IPS-20b (cell line): ENCODE results near the gene PRKG1.

Experiments
- H3K27ac ChIP-seq: one replicate; pipeline ENCODE4 v1.5.1; 2013; ENCODE audit warnings: low read length
- H3K27me3 ChIP-seq: 2 replicates; pipeline ENCODE4 v1.6.1; 2013; ENCODE audit warnings: mild to moderate bottlenecking, low read length, inconsistent platforms; ENCODE audit not compliant: insufficient read depth
- H3K36me3 ChIP-seq: 2 replicates; pipeline ENCODE4 v1.6.1; 2013; ENCODE audit warnings: low read depth, mild to moderate bottlenecking, inconsistent platforms, low read length, moderate library complexity; ENCODE audit not compliant: insufficient read depth
- H3K4me1 ChIP-seq: 2 replicates; pipeline ENCODE4 v1.6.1; 2013; ENCODE audit warnings: mild to moderate bottlenecking, control low read depth, inconsistent platforms, low read length, moderate library complexity; ENCODE audit not compliant: insufficient read depth
- H3K4me3 ChIP-seq: 2 replicates; pipeline ENCODE4 v1.5.1; 2013; ENCODE audit warnings: mild to moderate bottlenecking, low read length, inconsistent platforms
- H3K9ac ChIP-seq: 2 replicates; pipeline ENCODE4 v1.6.1; 2013; ENCODE audit warnings: low read depth, mild to moderate bottlenecking, inconsistent platforms, low read length, moderate library complexity
- H3K9me3 ChIP-seq: 2 replicates; pipeline ENCODE4 v1.6.1; 2013; ENCODE audit warnings: mild to moderate bottlenecking, low read depth, low read length, inconsistent platforms; ENCODE audit not compliant: insufficient read depth

The PRKG1 gene

GRCh38 chr10:51291961-51292360 is 217.7 kb downstream of the PRKG1 start:
- Histone ChIP-seq H3K36me3 (no peaks in the 10 kb centered on the region), H3K27ac (no peak overlapping the region), H3K4me1 (no peaks in the 10 kb centered on the region), H3K9ac (no peak overlapping the region), H3K4me3 (no peak overlapping the region), H3K9me3 (no peaks in the 10 kb centered on the region), H3K27me3 (no peaks in the 10 kb centered on the region)

- no peaks in the 10 kb centered on the region for H3K36me3 ChIP-seq
- H3K9ac ChIP-seq, result no peak overlapping the region
- no peak overlapping the region for H3K27ac ChIP-seq
- H3K9me3 ChIP-seq, result no peaks in the 10 kb centered on the region
- H3K4me3 ChIP-seq, result no peak overlapping the region
- peaks cover 10% of the 10 kb centered on the region; the same call in 1 of the 2 replicates for H3K4me1 ChIP-seq
- H3K27me3 ChIP-seq, result no peaks in the 10 kb centered on the region
These were observed 223.2 kb downstream of the PRKG1 start for GRCh38 chr10:51297438-51297837.

GRCh38 chr10:51300617-51301304 is 226.5 kb downstream of the PRKG1 start:
- no peak overlapping the region for H3K27ac ChIP-seq
- no peaks in the 10 kb centered on the region for H3K36me3 ChIP-seq
- no peak overlapping the region for H3K9ac ChIP-seq
- H3K4me1 ChIP-seq, result peaks cover 10% of the 10 kb centered on the region; the same call in 1 of the 2 replicates
- no peaks in the 10 kb centered on the region for H3K27me3 ChIP-seq
- H3K4me3 ChIP-seq, result no peak overlapping the region
- no peaks in the 10 kb centered on the region for H3K9me3 ChIP-seq

- Histone ChIP-seq H3K36me3 (no peaks in the 10 kb centered on the region), H3K27ac (no peak overlapping the region), H3K4me1 (peaks cover 10% of the 10 kb centered on the region; the same call in 1 of the 2 replicates), H3K9ac (no peak overlapping the region), H3K4me3 (no peak overlapping the region), H3K9me3 (no peaks in the 10 kb centered on the region), H3K27me3 (no peaks in the 10 kb centered on the region)
These were observed 227.4 kb downstream of the PRKG1 start for GRCh38 chr10:51301644-51302043.

GRCh38 chr10:51302316-51302715 is 228.0 kb downstream of the PRKG1 start:
- Histone ChIP-seq H3K9me3 (no peaks in the 10 kb centered on the region), H3K9ac (no peak overlapping the region), H3K27me3 (no peaks in the 10 kb centered on the region), H3K27ac (no peak overlapping the region), H3K4me1 (peaks cover 10% of the 10 kb centered on the region; the same call in 1 of the 2 replicates), H3K36me3 (no peaks in the 10 kb centered on the region), H3K4me3 (no peak overlapping the region)

- H3K36me3 ChIP-seq, result no peaks in the 10 kb centered on the region
- no peaks in the 10 kb centered on the region for H3K4me1 ChIP-seq
- no peak overlapping the region for H3K27ac ChIP-seq
- H3K9ac ChIP-seq, result no peak overlapping the region
- H3K27me3 ChIP-seq, result no peaks in the 10 kb centered on the region
- H3K4me3 ChIP-seq, result no peak overlapping the region
- H3K9me3 ChIP-seq, result no peaks in the 10 kb centered on the region
These were observed 233.8 kb downstream of the PRKG1 start for GRCh38 chr10:51308116-51308515.

- no peaks in the 10 kb centered on the region for H3K9me3 ChIP-seq
- H3K36me3 ChIP-seq, result no peaks in the 10 kb centered on the region
- H3K27ac ChIP-seq, result no peak overlapping the region
- H3K4me1 ChIP-seq, result no peaks in the 10 kb centered on the region
- H3K4me3 ChIP-seq, result no peak overlapping the region
- H3K9ac ChIP-seq, result no peak overlapping the region
- H3K27me3 ChIP-seq, result no peaks in the 10 kb centered on the region
These were observed 236.9 kb downstream of the PRKG1 start for GRCh38 chr10:51311228-51311627.

GRCh38 chr10:51312817-51313216 is 238.5 kb downstream of the PRKG1 start:
- Histone ChIP-seq H3K9me3 (no peaks in the 10 kb centered on the region), H3K4me3 (no peak overlapping the region), H3K27ac (no peak overlapping the region), H3K36me3 (no peaks in the 10 kb centered on the region), H3K4me1 (no peaks in the 10 kb centered on the region), H3K27me3 (no peaks in the 10 kb centered on the region), H3K9ac (no peak overlapping the region)

- Histone ChIP-seq H3K27ac (no peak overlapping the region), H3K27me3 (no peaks in the 10 kb centered on the region), H3K36me3 (no peaks in the 10 kb centered on the region), H3K4me1 (no peaks in the 10 kb centered on the region), H3K9me3 (no peaks in the 10 kb centered on the region), H3K9ac (no peak overlapping the region), H3K4me3 (no peak overlapping the region)
These were observed 239.0 kb downstream of the PRKG1 start for GRCh38 chr10:51313251-51313650.

GRCh38 chr10:51313773-51314478 is 239.6 kb downstream of the PRKG1 start:
- H3K4me3 ChIP-seq, result no peak overlapping the region
- no peaks in the 10 kb centered on the region for H3K36me3 ChIP-seq
- H3K9ac ChIP-seq, result no peak overlapping the region
- H3K4me1 ChIP-seq, result no peaks in the 10 kb centered on the region
- H3K27me3 ChIP-seq, result no peaks in the 10 kb centered on the region
- no peaks in the 10 kb centered on the region for H3K9me3 ChIP-seq
- no peak overlapping the region for H3K27ac ChIP-seq

GRCh38 chr10:51314481-51314880 is 240.2 kb downstream of the PRKG1 start:
- Histone ChIP-seq H3K9ac (no peak overlapping the region), H3K36me3 (no peaks in the 10 kb centered on the region), H3K27me3 (no peaks in the 10 kb centered on the region), H3K4me1 (no peaks in the 10 kb centered on the region), H3K4me3 (no peak overlapping the region), H3K27ac (no peak overlapping the region), H3K9me3 (no peaks in the 10 kb centered on the region)
